ENCODE results near the gene ECSIT.
"Not testable (repeated sequence)": the region's sequence is repeated elsewhere in the genome, so short reads cannot be mapped to it uniquely, and the experiment has no call there.

Gene ECSIT

GRCh38 chr19:11528551-11529341 is at the start of gene ECSIT:
ECSIT (minus strand) TSS chr19:11529134; CDS start chr19:11519170, 9,964 bp downstream.
- DNase-seq = peak; percentile 93 to 96

- no peak for DNase-seq
These were observed 48.7 kb upstream of the ECSIT start, which contains the start of gene ACP5 for GRCh38 chr19:11577451-11578257. ACP5 (minus strand) TSS chr19:11577645; CDS start chr19:11577317, 328 bp downstream.

GRCh38 chr19:11576227-11576626 is 47.3 kb upstream of the ECSIT start:
- DNase-seq = no peak

- no peak for DNase-seq
These were observed 45.8 kb upstream of the ECSIT start for GRCh38 chr19:11574689-11575088.

GRCh38 chr19:11573763-11574162 is 44.8 kb upstream of the ECSIT start:
- not testable (repeated sequence) for DNase-seq

- DNase-seq = not testable (repeated sequence)
These were observed 44.4 kb upstream of the ECSIT start for GRCh38 chr19:11573354-11573753.

GRCh38 chr19:11570039-11570462 is 41.1 kb upstream of the ECSIT start:
- no peak for DNase-seq

GRCh38 chr19:11566164-11566563 is 37.2 kb upstream of the ECSIT start:
- no peak for DNase-seq

GRCh38 chr19:11565649-11565980 is 36.7 kb upstream of the ECSIT start:
- not testable (repeated sequence) for DNase-seq

- DNase-seq = not testable (repeated sequence)
These were observed 35.3 kb upstream of the ECSIT start for GRCh38 chr19:11564082-11564807.

- no peak for DNase-seq
These were observed 34.6 kb upstream of the ECSIT start for GRCh38 chr19:11563532-11563931.

GRCh38 chr19:11560404-11561051 is 31.6 kb upstream of the ECSIT start:
- DNase-seq = peak; percentile 45 to 63

- DNase-seq = peak; percentile 97 to 98
These were observed 30.2 kb upstream of the ECSIT start, which contains the start of gene ELOF1 for GRCh38 chr19:11558881-11559828. ELOF1 (minus strand) TSS chr19:11559230; CDS start chr19:11554347, 4,883 bp downstream.

GRCh38 chr19:11556634-11557420 is 27.9 kb upstream of the ECSIT start:
- DNase-seq = no peak

GRCh38 chr19:11555246-11555645 is 26.3 kb upstream of the ECSIT start:
- DNase-seq = no peak

- DNase-seq = no peak
These were observed 25.2 kb upstream of the ECSIT start for GRCh38 chr19:11554160-11554559.

GRCh38 chr19:11552666-11553372 is 23.9 kb upstream of the ECSIT start:
- DNase-seq = no peak

GRCh38 chr19:11551603-11552235 is 22.8 kb upstream of the ECSIT start:
- DNase-seq = peak in 1 of 2 experiments; percentile 24

GRCh38 chr19:11550265-11550664 is 21.3 kb upstream of the ECSIT start:
- no peak for DNase-seq

Data from activated CD4-positive, alpha-beta T cell treated with anti-CD3 and anti-CD28 coated beads, Interleukin-2, amount 50 U/mL, for 48 hours (primary cell).